ENCODE measurements around the gene PARP12.

PARP12 gene

DNA sequence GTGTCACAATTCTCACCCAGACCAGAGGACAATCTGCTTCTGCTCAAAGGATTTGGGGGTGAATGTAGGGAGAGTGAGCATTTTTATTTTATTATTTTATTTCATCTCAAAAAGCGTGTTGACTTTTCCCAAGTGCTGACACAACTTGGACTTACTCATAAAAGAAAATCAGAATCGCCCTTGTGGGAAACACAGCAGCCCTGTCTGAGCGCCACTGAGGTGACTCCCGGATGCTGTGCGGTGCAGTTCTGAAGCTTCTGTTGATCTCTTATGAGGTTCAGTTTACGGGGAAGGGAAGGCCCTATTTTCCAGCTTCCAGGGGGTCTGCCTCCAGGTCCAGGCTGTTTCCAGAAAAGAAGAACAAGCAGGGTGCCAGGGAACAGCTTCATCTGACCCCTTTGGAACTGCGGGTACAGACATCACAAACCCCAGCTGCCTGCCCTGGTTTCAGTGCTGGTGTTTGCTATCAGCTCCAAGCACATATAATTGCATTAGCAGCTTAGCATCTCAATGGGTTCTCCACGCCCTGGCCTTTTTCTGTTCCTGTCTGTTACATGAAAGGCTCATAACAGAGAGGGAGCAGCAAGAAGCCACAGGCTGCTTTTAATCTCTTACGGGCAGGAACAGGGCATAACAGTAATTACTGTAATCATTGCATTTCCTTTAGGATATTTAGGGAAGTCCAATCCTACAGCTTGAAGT, 52.4 kb downstream of the PARP12 start:
- DNase-seq: peak in 2 of 3 experiments; percentile 9 to 36

DNA sequence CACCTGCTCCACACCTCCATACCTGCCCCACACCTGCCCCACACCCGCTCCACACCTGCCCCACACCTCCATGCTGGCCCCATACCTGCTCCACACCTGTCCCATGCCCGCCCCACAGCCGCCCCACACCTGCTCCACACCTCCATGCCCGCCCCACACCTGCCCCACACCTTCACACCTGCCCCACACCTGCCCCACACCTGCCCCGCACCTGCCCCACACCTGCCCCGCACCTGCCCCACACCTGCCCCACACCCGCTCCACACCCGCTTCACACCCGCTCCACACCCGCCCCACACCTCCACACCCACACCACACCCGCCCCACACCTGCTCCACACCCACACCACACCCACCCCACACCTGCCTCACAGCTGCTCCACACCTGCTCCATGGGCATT, 53.0 kb downstream of the PARP12 start:
- DNase-seq: no peak

DNA sequence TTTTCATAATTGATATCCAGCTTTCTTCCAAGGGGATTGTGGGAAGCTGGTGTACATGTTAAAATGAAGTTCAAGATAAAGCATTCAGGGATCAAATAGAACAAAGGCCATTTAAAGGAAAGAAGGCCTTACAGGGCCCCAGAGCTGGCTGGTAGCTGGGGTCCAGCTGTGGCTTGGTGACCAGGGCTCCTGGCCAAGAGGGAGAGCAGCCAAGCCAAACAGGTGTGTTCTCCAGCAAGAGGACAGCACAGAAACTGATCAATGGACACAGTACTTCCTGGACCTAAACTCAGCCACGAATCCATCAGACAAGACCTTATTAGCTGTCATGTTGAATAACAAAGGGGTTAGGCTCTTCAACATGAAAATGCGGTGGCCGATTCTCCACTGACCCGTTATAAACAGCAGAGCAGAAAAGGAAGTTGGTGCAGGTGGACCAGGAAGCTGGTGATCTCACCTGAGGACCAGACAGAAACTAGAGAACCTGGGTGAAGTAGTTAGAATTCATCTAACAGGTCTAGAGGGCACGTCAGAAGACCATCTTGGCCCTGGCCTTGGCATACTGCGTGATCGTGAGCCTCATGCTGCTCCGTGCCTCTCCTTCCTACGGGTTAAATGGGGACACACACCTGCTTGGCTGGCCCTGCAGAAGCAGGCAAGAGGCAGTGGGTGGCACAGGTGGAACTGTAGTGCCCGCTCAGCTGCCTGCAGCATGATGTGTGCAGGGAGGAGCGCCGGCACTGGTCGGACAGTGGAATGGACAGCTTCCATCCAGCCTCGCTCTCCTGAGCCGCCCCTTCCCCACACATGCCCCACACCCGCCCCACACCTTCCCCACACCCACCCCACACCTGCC, 53.8 kb downstream of the PARP12 start:
- DNase-seq: no peak

DNA sequence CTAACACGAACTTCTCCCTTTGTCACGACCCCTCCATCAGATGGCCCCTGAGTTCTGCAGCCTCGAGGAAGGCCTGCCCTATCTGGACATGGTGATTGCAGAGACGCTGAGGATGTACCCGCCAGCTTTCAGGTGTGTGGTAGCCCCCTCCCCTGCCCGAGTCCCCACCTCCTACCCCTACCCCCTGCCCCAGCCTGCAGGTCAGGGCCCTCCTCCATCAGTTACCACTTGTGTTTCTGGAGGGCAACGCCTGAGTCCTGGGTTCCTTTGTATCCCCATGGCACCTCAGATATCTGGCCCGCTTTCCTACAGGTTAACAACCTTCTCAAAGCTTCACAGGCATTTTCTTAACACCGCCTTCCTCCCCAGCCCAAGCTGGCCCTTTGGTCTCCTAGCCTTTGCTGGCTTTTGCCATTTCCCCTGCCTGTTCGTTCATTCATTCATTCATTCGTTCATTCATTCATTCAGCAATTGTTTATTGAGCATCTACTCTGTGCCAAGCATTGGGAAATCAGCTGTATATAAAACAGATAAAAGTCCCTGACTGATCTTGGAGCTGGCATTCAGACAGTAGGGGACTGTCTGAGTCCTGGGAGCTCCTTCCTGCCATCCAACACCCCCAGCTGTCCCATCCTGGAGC, 55.6 kb downstream of the PARP12 start:
- DNase-seq: no peak

DNA sequence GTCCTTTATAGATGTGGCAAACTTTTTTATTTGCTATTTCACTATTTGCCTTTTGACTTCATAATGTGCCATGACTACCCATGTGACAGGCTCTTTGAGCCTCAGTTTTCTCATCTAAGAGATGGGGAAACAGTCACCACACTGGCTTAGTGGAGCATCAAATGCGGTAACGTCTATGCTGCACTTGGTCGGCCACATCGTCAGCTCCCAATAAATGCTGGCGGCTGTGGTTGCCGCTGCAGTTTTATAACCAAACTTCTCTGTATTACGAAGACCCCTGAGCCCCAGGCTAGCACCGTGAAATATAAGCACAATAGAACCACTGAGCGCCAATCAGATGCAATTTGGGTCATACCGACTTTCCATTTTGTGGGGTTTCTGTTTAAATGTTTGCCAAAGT, 56.2 kb downstream of the PARP12 start:
- DNase-seq: no peak

DNA sequence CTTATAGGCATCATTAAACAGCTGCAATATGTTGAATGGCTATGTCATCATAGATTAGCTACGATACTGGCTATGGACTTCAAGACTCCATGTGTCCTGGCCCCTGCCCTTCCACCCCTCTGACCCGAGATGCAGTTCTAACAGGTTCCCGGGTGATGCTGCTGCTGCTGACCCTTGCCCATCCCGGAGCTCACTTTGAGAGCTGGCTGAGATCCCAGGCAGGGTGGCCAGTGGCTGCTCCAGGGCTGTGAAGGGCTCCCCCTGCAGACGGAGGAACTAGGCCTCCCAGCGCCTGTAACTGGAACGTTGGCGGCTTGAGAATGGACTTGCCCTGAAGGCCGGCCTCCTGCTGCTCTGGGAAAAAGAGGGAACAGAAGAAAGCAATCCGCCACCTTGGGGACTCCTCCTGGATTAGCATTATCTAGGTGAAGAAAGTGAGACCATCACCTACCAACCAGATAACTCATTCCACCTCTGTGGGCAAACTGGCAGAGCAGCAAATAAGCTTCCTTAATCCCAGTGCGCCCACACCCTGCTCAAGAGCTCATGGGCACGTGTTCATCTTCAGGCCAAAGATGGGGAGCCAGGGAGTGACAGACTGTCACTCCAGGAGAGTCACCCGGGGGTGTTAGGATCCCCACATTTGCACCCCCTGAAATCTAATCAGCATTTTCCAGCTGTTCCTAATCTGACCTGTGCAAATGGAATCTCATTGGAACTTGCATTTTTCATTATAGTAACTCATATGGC, 56.8 kb downstream of the PARP12 start:
- no peak for DNase-seq

DNA sequence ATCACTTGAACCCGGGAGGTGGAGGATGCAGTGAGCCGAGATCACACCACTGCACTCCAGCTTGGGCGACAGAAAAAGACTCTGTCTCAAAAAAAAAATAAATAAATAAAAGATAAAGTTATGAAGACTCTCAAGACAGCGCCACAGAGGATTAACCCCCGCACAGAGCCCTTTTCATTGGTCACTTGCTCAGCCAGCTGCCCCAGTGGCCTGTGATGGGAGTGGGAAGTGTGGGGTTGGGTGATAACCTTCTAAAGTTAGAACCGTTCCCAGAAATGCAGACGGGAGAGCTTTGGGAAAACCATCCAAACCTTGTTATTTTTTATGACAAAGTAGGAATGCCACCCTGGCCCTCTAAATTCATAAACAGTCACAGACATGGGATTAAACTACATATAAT, 57.4 kb downstream of the PARP12 start:
- no peak for DNase-seq

DNA sequence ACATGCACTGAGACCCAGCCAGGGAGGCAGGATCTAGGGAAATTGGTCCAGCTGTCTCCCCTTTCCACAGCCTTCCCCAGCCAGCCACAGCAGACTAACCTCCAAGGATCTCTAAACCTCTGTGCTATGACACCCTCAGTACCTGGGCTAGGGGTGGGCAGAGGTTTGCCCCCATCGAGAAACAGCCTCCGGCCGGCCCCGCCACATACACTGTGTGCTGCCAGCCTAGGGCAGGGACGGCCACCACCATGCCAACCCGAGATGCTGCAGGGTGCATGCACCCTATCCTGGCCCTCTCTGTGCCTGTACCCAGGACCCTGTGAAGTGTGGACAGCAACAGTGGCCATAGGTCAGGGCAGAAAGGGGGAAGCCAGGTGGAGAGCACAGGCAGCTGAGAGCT, 58.1 kb downstream of the PARP12 start:
- no peak for DNase-seq

DNA sequence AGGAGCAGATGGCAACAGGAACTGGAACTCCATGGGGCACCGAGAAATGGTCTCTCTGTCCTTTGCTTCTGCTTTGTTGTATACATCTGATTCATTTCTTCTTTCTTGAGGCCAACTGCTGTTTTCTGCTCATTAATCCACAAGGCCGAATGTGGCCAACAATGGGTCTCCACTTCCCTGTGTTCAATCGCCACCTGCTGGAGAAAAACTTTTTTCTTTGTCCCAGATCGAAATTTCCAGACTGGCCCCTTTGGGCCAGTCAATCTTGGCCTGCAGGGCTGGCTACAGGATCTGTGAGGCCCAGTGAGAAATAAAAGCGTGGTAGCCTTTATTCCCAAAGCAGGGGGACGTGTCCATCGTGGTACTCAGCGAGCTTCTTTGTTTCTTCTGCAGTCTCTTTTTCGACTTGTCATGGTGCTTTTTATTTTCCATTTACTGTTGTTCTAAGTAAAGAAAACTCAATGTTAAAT, 58.8 kb downstream of the PARP12 start:
- peak; percentile 24 to 59 (median 26) for DNase-seq

DNA sequence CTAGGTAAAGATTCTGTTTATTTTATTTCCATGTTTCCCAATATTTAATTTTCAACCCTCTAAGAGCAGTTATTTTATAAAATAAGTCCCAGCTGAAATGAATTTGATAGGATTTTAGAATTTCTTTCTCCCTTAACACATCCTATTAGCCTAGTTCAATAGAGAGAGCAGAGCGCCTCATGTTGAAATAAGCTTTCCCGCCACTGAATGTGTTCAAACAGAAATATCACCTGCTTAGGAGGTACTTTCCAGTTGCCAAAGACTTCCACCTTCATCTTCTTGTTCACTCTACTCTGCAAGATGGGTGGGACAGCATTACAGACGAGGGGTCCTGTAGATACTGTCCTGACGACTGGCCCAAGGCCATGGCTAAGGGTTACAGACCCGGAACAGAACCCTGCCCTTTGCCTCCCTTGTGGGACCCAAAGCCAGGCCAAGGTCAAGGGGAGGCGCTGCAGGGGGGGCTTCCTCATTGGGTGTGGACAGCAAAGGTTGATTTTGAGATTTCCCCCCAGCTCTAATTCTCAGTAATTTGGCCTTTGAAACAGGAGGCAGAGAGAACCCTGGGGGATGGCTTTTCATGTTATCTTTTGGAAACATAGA, 62.0 kb downstream of the PARP12 start:
- DNase-seq: no peak

DNA sequence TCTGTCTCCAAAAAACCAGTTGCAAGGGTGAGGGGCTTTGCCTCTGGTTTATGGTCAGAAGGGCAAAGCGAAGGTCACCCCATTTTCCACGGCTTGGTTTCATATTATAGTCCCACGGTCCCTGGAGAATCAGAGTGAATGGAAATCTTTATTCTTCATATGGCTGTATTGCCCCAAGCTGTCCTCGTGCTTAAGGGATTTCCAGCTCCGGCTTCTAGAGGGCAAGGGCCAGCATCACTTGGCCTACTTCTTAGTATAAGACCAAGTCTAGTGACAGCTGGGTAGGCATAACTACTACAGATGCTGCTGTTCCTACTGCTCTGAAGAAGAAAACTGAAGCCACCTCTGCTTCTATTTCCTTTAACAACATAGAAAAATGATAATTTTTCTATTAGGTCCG, 63.2 kb downstream of the PARP12 start:
- no peak for DNase-seq

DNA sequence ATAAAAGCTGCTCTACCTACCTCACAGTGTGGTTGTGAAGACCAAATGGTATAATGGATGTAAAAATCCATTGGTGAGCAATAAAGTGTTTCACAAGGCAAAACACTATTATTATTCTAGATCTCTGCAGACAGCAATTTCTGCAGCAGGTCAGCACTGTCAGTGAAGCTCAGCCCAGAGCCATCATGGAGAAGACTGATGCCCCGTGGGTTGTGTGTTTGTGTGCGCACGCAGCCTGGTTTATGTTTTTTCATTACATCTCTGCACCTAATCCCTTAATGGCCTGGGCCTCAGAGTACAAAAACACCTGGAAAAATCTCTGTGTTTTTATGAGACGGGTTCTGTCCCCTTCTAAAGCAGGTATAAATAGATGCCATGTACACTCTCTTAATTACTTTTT, 64.2 kb downstream of the PARP12 start:
- no peak for DNase-seq

DNA sequence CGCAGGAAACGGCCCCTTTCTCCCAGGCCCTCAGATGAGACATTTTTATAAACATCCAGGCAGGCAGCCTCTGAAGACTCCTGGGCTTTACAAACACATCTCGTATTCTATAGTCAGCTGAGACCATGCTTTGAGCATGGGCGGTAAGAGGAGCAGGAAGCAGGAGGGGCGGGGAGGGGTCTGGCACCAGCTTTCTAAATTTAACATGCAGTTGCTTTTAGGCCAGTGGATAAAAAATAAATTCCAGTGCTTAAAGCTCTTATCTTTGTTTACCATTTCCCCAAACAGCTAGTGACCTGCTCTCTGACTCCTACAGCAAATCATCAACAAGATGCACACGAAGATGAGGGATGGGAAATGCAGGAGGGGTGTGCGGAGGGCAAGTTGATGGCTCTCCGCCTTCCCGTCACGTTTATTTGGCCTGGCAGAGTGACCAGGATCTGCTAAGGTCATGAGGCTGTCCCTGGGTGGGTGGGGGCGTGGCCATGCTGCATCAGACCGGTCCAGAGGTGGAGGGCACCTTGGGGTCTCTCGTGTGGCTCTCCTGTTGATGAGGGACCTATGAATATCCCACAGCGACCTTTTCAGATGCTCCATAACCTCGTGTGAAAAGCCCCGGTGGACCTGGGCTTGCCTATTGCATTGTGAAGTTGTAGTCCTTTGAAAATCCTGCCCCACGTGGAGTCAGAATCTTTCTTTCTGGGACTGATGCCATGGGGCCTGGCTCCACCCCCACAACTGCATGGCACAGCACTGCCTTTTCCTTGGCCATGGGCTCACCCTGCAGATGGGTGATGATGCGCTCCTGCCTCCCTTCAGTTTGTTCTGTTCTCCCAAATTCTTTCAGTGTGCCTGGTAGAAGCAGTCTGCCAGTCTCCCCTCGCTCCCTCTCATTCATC, 67.5 kb downstream of the PARP12 start:
- DNase-seq: no peak

DNA sequence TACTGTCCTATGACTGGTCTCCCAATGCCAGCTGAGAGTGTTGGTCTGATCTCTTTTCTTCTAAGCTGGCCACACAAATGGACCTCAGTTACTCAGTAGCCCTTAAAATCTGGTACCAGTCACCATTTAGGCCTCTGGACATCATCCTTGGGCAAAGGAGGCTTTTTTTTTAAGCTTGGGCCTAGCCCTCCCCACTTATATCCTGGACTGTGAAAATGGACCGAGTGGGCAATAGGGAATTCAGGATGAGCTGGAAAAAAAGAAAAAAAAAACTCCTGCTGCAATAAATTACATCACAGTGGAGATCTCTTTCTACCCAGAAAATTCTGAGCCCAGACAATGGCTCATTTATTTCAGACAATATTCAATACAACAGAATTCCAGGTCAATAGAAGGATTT, 68.4 kb downstream of the PARP12 start:
- DNase-seq: no peak

DNA sequence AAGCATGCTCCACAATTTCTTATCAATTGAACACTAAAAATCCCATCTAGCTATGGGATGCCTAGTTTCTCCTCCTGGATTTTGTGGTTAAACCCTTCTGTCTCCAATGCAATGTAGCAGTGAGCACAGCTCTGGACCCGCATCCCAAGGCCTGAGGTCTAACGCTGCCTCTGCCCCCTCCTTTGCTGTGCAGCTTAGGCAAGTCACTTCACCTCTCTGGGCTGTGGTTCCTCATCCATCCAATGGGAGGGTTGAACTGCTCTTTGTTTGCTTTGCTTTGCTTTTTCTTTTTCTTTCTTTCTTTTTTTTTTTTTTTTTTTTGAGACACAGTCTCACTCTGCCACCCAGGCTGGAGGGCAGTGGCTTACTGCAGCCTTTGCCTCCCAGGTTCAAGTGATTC, 69.2 kb downstream of the PARP12 start:
- no peak for DNase-seq

DNA sequence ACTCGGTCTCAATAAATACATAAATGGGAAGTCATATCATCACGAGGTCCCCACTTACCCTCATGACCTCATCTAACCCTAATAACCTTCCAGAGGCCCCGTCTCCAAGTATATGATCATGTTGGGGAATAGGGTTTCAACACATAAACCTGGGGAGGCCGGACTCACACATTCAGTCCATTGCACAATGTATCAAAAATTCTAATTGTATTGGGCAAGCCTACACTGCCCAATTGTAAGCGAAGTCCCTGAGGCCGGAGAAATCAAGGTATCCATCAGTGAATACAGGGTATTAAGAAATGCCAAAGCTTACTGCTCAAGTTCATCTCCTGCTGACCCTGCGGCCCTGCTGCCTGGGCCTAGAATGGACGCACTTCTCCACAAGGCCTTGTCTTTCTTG, 69.6 kb downstream of the PARP12 start:
- DNase-seq: no peak

DNA sequence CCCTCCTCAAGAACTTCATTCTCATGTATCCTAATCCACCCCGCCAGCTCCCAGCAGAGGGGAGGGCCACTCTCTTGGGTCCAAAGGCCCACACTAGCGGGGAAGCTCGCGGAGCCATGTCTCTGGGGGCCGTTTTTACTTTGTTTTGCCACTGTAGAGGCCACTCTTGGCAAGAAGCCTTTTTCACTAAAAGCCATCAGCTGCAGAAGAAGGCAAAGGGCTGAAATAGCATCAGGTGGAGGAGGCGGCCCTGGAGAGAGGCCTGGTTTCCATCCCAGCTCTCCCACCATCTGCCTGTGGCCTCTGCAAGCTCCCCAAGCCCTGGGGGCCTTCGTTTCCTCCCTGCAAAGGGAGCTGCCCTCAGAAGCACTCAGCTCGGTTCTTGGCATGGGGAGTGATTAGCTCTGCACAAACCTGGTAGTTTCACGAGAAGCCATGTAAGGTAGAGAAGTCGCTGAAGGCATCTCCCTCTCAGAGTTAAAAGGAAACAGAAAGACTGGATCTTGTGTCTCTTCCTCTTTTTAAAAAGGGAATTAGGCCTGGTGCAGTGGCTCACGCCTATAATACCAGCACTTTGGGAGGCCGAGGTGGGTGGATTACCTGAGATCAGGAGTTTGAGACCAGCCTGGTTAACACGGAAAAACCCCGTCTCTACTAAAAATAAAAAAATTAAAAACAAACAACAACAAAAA, 70.3 kb downstream of the PARP12 start:
- peak in 1 of 3 experiments; percentile 31 for DNase-seq

DNA sequence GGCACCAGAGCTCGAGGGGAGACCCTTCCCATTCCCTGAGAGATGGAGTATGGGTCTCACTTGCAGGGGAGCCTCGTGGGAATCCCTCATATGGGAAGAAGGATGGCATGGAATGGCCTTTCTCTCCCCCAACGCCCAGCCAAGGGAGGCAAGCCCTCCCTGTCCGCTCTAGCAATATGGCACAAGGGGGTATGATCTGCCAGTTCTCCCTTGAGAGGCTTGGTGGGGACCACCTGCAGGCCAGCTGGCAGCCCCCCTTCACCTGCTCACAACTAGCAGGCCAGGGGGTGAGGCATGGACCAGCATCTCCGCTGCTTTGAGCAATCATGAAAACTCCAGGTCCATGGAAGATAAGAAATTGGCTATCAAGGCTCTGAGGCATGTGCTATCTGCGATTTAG, 70.8 kb downstream of the PARP12 start:
- DNase-seq: no peak

DNA sequence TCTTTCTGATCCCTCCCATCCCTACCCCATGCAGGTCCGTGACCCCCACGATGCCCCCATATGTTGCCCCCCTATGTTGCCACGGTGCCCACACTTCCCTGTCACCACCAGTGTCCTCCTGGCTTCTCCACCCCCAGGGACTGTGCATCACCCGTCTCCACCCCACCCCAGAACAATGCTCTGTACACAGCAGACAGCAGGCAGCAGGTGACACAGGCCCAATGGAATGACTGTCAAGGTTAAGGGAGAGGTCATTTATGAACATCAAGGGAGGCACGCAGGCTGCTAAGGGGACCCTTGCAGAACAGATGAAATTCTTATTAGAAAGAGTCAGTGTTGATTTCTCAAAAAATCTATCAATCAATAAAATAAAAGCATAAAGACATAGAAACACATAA, 71.5 kb downstream of the PARP12 start:
- DNase-seq: no peak

DNA sequence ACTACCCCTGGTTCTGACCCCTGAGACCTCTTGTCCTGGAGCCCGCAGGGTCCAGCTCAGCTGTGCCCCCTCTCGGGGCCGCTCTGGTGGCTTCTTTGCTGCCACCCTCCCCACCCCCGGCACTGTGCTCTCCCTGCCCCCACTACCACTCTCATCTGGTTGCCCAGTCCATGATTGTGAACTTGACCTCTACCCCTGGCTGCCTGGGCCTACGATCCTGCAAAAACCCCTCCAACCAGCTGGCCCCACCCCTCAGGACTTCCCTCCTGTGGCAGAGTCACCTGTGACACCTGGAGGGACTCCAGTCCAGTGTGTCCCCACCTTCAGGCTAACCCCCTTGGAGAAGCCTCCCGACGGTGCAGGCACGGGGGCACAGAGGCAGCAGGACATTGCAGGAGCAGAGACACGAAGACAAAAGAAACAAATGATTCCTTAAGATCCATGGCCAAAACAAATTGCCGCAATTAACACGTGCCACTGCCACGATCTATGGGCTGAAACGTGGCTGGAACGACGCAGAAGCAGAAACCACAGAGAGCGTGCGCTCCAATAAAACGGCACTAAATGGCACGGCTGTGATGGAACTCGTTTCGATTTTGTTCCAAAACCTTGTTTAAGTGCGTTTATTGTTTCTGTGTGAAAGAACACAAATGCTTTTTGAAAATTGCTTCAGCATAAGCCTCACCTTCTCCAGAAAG, 72.0 kb downstream of the PARP12 start:
- DNase-seq: no peak
